ENCODE results near the gene DHX16.

DHX16 gene

DNA sequence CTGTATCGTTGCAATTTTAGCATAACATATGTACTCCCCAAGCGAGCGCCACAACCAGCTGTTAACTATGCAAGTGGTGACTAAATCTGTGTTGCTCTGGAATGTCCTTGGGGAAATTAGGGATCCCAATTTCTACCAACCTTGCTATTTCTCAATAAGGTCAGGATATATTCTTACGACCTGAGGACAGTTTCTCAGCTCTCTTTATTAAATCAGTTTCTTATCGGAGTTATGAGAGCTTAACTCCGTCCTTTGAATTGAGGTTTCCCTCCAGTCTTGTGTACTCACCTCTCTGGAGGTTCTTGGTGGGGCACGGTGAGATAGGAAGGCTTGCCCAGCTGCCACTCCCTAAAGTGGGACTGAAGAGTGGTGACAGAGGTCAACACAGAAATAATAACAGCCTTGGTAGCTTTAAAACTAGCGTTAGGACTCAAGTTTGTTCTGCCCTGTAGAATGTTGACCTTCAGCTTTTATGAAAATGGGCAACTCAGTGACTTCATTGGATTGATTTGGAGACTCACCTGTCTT, 54.5 kb downstream of the DHX16 start:
- H3K4me3 ChIP-seq (ENCODE audit: low read depth, low read length) = peak overlapping the region; percentile 49
- TF ChIP-seq, protein P1, sequence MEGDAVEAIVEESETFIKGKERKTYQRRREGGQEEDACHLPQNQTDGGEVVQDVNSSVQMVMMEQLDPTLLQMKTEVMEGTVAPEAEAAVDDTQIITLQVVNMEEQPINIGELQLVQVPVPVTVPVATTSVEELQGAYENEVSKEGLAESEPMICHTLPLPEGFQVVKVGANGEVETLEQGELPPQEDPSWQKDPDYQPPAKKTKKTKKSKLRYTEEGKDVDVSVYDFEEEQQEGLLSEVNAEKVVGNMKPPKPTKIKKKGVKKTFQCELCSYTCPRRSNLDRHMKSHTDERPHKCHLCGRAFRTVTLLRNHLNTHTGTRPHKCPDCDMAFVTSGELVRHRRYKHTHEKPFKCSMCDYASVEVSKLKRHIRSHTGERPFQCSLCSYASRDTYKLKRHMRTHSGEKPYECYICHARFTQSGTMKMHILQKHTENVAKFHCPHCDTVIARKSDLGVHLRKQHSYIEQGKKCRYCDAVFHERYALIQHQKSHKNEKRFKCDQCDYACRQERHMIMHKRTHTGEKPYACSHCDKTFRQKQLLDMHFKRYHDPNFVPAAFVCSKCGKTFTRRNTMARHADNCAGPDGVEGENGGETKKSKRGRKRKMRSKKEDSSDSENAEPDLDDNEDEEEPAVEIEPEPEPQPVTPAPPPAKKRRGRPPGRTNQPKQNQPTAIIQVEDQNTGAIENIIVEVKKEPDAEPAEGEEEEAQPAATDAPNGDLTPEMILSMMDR (IDR thresholded peaks at IDR 0.05; ENCODE audit: borderline replicate concordance, insufficient read depth, low read depth, low read length) = no peak

DNA sequence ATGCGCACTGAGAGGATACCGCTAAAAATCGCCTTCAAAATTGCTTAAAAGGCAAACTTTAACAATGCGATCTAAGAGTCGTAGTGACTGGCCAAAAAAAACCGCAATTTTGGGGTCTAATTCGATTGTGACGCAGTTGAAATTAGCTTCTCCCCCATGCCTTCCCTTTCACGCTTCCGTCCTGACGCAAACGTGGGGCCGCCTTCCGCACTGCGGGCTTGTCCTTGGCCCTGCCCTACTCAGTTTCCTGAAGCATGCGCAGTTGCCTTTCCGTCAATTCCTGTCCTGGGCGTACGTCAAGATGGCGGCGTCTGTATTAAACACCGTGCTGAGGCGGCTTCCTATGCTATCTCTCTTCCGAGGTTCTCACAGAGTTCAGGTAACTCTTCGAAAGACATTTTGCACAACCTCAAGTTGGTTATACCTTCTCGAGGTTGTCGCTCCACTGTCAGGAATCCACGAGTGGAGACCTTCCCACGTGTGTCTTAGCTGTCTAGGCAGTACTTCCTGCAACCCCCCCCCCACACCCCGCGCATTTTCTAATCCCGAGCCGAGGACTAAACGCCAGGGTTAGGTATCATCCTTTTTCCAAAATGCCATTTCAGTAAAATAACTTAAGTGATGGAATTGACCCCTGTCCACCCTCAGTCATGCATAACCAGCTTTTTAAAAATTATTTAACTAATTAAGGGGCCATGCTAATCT, 55.1 kb downstream of the DHX16 start, which contains the start of gene MRPS18B:
MRPS18B (plus strand) TSS at position 276 of the 705 bp plus-strand sequence; CDS start at position 302, 26 bp downstream.
- peak within 1 kb of the TSS; percentile 81 for H3K4me3 ChIP-seq (ENCODE audit: low read depth, low read length)
- TF ChIP-seq, protein P1 (IDR thresholded peaks at IDR 0.05; ENCODE audit: borderline replicate concordance, insufficient read depth, low read depth, low read length) = no peak

DNA sequence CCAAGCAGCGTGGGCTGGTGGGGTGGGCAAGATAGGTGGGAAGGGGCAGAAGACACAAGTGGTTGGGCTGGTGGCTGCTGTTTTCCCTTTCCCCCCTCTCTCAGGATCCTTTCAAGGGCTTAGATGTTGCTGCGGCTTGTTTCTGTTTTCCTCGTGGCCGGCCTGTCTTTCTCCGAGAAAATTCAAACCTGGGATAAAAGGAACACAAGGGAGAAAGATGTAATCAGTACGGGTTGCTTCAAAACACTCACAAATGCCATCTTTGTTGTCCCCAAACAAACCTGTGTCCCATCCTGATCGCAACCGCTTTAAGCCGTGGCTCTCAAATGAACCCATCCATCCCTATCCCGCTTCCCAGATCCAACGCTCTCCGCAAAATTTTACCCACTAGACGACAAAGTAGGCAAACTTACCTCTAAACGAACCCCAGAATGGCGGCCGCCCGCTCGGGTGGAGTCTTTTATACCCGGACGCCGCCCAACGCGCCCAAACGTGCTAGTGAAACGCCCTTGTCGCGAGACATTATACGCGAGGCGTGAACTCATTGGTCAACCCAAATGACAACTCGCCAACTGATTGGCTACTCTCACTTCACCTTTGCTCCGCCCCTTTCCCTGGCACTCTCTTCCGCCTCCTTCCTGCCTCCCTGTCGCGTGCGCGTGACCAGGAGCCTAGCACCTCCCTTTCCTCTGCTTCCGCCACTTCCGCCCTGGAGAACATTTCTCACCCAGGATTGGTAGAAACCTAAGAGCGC, 55.8 kb downstream of the DHX16 start, which contains the start of gene PPP1R10:
PPP1R10 (minus strand) TSS at position 433 of the 754 bp plus-strand sequence. CDS start 7,299 bp downstream, outside the sequence.
- H3K4me3 ChIP-seq (ENCODE audit: low read depth, low read length) = peak within 1 kb of the TSS; percentile 81

DNA sequence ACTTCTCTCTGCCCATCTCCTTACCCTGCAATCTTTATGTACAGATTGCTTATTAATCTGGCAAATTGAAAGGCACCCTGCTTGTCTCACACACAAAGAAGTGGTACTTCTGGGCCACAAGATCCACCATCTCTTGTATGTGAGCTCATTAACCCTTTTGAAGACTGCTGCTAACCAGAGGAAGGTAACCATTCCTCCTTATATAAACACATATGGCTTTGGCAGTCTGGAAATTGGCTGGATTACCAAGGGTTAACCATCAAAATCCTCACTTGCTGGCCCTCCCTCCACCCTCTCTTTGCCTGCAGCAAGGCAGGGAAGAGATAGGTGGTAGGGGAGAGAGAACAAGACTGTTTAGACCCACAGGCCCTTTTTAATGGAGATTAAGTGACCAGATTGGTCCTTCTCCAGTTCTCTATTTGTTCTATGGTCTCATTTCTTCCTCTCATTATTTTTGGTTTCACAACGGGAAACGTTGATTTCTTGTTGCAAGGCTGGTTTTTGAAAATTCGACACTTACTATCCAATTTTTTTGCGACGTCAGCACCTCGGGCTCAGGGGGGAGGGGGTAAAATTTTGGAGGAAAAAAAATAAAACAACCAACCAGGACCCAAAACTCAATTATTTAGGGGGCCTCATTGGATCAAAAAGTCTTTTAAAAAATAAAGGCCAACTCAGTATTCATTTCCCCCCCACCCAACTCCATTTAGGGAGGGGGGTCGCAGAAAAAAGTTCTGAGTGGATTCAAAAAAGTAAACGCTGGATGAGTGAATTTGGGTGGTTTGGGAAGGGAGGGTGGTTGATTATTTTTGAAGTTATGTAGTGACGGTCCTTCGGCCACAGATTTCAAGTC, 56.6 kb downstream of the DHX16 start:
- TF ChIP-seq, protein P1 (IDR thresholded peaks at IDR 0.05; ENCODE audit: borderline replicate concordance, insufficient read depth, low read depth, low read length) = no peak
- H3K4me3 ChIP-seq (ENCODE audit: low read depth, low read length) = peak overlapping the region; percentile 81

More for the DNA sequence above, 55.8 kb downstream of the DHX16 start, which contains the start of gene PPP1R10:
- TF ChIP-seq, protein P1 (IDR thresholded peaks at IDR 0.05; ENCODE audit: borderline replicate concordance, insufficient read depth, low read depth, low read length) = no peak

DNA sequence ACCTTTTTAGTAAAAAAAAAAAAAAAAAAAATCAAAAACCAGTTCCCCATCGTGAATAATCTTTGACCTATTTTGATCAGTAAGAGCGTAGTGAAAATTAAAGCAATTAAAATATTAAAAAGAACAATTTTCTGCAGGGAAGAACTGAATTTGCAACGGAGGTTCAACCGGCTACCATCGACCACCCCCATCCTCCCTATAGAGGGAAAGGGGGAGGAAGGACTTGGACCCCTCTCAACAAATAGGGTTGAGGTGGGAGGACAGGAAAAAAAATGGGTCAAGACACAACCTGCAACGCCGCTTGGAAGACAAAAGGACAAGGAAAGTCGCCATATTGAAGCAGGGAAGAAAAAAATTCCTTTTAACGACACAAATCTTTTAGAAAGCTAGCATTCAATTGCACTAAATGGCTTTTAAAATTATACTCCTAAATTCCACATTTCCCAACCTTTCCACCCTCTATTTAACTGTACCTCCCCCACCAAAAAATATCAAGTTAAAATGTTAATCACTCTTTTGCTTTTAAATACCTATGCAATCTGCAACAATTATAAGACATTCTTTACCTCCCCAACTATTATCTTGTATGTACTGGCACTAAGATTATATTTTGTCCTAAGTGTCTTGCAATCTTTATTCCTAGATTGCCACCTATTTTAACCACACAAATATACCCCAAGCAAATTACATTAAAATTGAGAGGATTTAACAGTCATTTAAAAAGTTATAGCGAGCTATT, 57.4 kb downstream of the DHX16 start:
- TF ChIP-seq, protein P1 (IDR thresholded peaks at IDR 0.05; ENCODE audit: borderline replicate concordance, insufficient read depth, low read depth, low read length) = no peak
- peak overlapping the region; percentile 81 for H3K4me3 ChIP-seq (ENCODE audit: low read depth, low read length)

DNA sequence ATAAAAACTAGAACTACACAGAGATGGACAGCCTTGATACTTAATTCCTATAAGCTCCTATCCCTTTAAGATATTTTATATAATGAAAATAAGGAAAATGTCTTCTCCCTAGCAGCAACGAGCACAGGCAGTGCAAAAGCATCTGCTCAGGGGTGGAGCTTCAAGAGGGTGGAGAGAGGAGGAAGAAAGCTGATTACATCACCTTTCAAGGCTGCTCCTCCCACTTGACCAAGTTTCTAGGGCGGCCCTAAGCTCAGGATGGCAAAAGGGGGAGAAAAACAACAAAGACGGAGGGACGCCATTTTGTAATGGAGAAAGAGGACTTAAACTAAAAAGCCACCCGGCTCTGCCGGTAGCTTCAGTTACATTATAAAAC, 58.0 kb downstream of the DHX16 start:
- TF ChIP-seq, protein P1 (IDR thresholded peaks at IDR 0.05; ENCODE audit: borderline replicate concordance, insufficient read depth, low read depth, low read length) = no peak
- H3K4me3 ChIP-seq (ENCODE audit: low read depth, low read length) = peak overlapping the region; percentile 81

Data from GM12875 (cell line).